ELR (cell line): ENCODE results near the gene FAM83C.

Experiments used
- DNase-seq: peaks from one replicate; pipeline ENCODE4 v3.0.0-alpha.2; 2015; ENCODE audit warnings: low read depth

FAM83C gene

DNA sequence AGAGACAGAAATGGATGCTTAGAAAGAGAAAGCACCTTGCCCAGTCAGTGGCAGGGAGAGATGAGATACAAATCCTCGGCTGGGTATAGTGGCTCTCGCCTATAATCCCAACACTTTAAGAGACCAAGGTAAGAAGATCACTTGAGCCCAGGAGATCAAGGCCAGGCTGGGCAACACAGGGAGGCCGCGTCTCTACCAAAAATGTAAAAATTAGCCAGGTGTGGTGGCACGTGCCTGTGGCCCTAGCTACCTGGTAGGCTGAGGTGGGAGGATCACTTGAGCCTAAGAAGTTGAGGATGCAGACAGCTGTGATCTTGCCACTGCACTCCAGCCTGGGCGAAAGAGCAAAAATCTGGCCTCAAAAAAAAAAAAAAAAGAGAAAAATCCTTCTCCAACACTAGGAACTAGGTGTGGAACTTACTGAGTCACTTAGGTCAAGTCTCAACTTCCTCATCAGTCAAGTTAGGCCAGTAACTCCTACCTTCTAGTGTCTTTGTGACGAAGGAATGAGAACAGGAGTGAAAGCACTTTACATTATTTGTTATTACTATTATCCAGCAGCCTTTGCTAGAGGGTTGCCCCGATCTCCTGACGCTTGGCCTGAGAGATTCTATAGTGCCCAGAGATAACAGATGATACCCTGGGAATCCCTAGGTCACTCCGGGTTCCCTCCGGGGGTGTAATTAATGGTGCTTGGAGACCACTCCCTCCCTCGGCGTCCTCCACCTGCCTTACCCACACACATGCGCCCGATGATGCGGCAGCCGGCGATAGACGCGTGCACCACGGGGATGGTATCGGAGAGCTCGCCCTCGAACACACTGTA, 8.6 kb downstream of the FAM83C start:
- DNase-seq: peak; percentile 41

DNA sequence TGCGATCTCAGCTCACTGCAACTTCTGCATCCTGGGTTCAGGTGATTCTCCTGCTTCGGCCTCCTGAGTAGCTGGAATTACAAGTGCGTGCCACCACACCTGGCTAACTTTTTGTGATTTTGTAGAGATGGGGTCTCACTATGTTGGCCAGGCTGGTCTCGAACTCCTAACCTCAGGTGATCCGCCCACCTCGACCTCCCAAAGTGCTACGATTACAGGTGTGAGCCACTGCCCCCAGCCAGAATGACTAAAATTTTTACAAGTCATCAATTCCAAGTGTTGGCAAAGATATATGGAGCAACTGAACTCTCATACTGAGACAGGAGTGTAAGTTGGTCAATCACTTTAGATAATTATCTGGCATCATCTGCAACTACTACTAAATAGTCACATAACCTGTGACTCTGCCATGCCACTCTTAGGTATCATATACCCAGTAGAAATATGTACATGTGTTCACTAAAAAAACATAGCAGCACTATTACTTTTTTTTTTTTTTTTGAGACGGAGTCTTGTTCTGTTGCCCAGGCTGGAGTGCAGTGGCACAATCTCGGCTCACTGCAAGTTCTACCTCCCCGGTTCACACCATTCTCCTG, 10.6 kb downstream of the FAM83C start:
- DNase-seq: no peak

DNA sequence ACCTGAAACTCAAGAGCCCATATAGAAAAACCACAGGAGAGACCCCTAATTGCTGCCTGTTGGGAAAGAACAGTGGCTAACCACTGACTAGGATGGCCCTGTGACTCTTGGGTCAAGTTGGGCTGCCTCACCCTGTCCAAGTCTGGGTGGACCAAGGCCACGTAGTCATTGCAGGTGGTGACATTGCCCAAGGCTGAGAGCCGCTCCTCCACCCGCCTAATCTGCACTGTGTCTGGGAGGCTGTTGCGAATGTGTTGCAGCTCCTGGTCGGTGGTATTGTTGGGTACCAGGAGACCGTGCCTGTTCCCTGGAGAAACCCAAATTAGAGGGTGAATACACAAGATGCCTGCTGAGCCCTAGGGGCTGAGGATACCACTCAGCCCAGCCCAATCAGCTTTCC, 11.7 kb downstream of the FAM83C start:
- no peak for DNase-seq

- DNase-seq: peak; percentile 52
Measured at GRCh38 chr20:35279533-35280174, 12.6 kb downstream of the FAM83C start.

DNA sequence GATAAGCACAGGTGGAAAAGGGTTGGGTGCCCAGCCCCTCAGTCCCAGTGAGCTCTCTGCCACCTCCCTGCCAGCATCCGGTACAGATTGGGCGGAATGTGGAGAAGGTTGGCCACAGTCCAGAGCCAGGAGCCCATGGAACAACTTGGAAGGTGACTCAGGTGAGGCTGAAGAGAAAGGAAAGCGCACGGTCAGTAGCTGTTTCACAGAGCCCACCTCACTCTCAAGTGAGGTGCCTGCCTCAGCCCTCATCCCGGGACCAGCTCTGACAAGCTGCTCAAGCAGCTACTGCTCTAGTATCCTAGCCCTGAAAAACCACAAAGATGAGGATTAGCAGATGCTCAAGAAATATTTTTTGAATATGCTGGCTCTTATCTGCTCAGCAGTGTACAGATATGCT, 13.2 kb downstream of the FAM83C start:
- DNase-seq: peak; percentile 50

DNA sequence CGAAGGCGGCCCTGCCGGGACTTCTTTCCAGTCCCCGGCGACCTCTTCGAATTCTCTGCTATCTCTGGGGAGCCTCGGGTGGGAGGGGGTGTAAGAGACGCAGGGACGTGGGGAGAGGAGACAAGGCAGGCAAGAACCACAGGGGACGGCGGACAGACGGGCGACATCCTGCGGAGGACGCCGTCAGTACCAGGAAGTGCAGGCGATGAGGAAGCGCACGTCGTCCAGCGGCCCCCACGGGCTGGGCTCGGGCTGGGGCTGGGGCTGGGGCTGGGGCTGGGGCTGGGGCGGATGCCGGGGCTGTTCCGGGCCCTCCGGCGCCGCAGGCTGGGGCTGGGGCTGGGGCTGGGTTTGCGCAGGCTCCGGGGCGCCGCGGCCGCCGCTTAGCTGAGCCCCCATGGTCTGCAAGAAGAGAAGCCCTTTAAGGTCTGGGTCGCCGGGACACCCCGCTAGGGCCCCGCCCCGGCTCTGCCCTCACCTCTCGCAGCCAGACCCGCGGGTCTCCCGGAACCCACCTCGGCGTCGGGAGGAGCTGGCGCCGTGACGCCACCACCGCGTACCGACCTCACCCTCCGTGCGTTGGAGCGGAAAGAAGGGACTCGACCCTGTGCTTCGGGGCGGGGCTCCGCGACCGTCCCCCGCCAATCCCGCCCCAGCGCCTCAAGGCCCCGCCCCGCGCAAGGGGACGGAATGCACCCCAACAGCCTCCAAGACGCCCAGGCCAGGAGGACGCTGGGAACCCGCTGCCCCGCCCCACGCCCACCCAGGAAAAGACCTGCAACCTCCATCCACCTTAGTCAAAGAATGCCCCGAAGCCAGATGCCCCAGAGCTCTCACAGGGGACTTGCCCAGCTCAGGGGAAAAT, 14.5 kb downstream of the FAM83C start, which contains the start of gene MMP24OS:
Gene MMP24OS (minus strand): TSS at position 592 of the 865 bp plus-strand sequence. CDS start 193 bp downstream, at position 399.
- DNase-seq: peak; percentile 96

GRCh38 chr20:35277127-35277526, 15.1 kb downstream of the FAM83C start:
- no peak for DNase-seq

DNA sequence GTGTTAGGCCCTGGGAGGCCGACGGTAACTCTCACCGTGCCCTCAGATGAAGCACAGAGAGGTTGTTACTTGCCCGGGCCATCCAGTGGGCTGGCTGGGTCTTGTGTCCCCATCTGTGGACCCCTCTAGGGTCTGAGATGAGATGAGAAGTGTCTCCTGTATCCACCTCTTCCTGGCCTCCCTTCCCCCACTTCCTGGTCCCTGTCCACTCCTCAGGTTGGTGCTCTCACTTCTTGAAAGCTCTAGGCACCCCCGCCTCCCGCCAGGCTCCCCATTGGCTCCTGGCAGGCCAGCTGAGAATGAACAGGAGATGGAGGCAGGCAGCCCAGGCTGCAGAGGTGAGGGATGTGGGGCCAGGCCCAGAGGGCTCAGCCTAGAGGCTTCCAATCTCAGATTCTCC, 15.8 kb downstream of the FAM83C start:
- no peak for DNase-seq

- no peak for DNase-seq
Measured at GRCh38 chr20:35275741-35276251, 16.4 kb downstream of the FAM83C start.

- no peak for DNase-seq
Measured at GRCh38 chr20:35274172-35275092, 17.8 kb downstream of the FAM83C start.

GRCh38 chr20:35273449-35274171, 18.6 kb downstream of the FAM83C start:
- no peak for DNase-seq

- DNase-seq: peak; percentile 69
Measured at GRCh38 chr20:35271904-35272303, 20.3 kb downstream of the FAM83C start.

DNA sequence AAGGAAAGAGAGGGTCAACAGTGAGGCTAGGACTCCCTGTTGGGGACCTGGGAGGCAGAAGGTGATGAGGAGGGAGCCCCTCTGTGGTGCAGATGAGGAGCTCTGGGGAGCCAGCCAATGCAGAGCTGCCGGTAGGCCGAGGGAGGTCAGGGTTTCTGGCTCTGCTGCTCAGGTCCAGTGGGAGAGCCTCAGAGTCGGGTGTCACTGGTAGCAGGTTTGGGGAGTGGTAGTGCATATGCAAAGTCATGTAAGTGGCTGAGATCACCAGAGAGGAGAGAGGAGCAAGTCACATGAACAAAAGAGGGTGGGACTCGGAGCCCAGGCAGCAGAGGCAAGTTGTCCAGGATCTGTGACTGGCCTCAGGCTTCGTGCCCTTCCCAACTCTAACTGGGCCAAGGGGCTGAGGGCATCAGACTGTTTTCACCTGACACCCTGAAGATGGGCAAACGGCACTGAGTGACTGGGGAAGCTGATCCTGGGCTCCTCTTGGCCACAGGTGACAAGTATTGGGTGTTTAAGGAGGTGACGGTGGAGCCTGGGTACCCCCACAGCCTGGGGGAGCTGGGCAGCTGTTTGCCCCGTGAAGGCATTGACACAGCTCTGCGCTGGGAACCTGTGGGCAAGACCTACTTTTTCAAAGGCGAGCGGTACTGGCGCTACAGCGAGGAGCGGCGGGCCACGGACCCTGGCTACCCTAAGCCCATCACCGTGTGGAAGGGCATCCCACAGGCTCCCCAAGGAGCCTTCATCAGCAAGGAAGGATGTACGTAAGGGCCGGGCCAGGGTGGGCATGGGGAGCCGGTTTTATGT, 20.9 kb downstream of the FAM83C start:
- no peak for DNase-seq

GRCh38 chr20:35270021-35270902, 22.0 kb downstream of the FAM83C start:
- no peak for DNase-seq

- DNase-seq: peak; percentile 82
Measured at GRCh38 chr20:35269055-35269781, 23.0 kb downstream of the FAM83C start.

DNA sequence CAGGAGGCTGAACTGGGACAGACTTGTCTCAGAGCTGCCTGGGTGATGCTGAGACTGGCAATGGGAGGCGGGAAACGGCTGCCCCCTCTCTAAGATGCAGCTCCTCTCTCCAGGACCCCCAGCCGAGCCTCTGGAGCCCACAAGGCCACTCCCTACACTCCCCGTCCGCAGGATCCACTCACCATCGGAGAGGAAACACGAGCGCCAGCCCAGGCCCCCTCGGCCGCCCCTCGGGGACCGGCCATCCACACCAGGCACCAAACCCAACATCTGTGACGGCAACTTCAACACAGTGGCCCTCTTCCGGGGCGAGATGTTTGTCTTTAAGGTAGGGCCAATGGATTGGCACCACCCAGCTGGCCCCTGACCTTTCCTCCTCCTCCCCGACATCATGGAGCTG, 25.1 kb downstream of the FAM83C start:
- no peak for DNase-seq

DNA sequence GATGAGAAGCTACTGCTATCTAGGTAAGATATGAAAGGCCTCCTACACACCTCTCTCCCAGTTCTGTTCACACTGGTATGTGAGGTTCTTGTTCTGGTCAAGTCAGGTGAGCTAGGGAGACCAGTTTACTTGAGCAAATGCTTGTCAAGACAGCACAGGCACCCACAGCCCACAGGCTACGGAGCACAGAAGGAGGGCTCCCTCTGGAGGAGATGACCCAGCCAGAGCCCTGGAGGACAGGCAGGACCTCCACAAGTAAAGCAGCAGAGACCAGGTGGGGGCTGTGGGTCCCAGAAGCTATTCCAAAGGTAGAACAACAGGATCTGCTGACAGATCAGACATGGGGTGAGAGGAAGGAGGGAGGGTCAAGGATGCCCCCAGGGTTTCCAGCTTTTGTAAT, 27.5 kb downstream of the FAM83C start:
- DNase-seq: peak; percentile 59
